NCI-H82 treated with DMSO at 0.1 percent for 48 hours (cell line): ENCODE data around the gene CFAP65.
A peak's percentile ranks its signal among the peaks of the same experiment; 100 is the strongest.

ENCODE experiments used
- DNase-seq: peaks from one replicate; lab custom pipeline; 2025; ENCODE audit not compliant: unreplicated experiment; lab: John Stamatoyannopoulos, UW

Gene CFAP65

GRCh38 chr2:218993345-218994315 lies 47.7 kb downstream of the CFAP65 start, which contains the start of gene CRYBA2:
TSS of gene CRYBA2 (minus strand) at chr2:218993422. CDS start at chr2:218993176, 246 bp downstream.
- no peak for DNase-seq

GRCh38 chr2:218992703-218993344 lies 48.5 kb downstream of the CFAP65 start:
- no peak for DNase-seq

GRCh38 chr2:218992196-218992595 lies 49.1 kb downstream of the CFAP65 start:
- no peak for DNase-seq

- no peak for DNase-seq
Observed at GRCh38 chr2:218991674-218992168, 49.6 kb downstream of the CFAP65 start.

GRCh38 chr2:218990612-218991011 lies 50.7 kb downstream of the CFAP65 start:
- no peak for DNase-seq

GRCh38 chr2:218990052-218990451 lies 51.3 kb downstream of the CFAP65 start:
- no peak for DNase-seq

GRCh38 chr2:218988650-218989049 lies 52.7 kb downstream of the CFAP65 start:
- DNase-seq, result no peak

GRCh38 chr2:218988164-218988563 lies 53.2 kb downstream of the CFAP65 start:
- no peak for DNase-seq

GRCh38 chr2:218986148-218986761 lies 55.1 kb downstream of the CFAP65 start:
- no peak for DNase-seq

GRCh38 chr2:218985325-218986091 lies 55.8 kb downstream of the CFAP65 start:
- no peak for DNase-seq

- no peak for DNase-seq
Observed at GRCh38 chr2:218985021-218985324, 56.3 kb downstream of the CFAP65 start, which contains the start of gene FEV. TSS of gene FEV (minus strand) at chr2:218985184. CDS start at chr2:218985075, 109 bp downstream.

GRCh38 chr2:218984239-218985020 lies 56.9 kb downstream of the CFAP65 start:
- peak; percentile 10 for DNase-seq

- DNase-seq, result no peak
Observed at GRCh38 chr2:218983934-218984238, 57.4 kb downstream of the CFAP65 start.

GRCh38 chr2:218983263-218983933 lies 57.9 kb downstream of the CFAP65 start:
- no peak for DNase-seq

GRCh38 chr2:218982586-218983262 lies 58.6 kb downstream of the CFAP65 start:
- no peak for DNase-seq

- DNase-seq, result no peak
Observed at GRCh38 chr2:218981881-218982585, 59.3 kb downstream of the CFAP65 start.

GRCh38 chr2:218981390-218981880 lies 59.9 kb downstream of the CFAP65 start:
- no peak for DNase-seq

GRCh38 chr2:218980735-218981389 lies 60.5 kb downstream of the CFAP65 start:
- DNase-seq, result no peak
